Fibroblast of the aortic adventitia (primary cell): Measurements from ENCODE around the gene SPO11. TPM values are rescaled to one million over a fixed set of nuclear protein-coding genes. Genes with fewer than 3 reads are reported as not detected.

ENCODE experiments used
- DNase-seq: peaks from one replicate; pipeline ENCODE4 v3.0.0-alpha.2; 2010; ENCODE audit warnings: low read depth
- H3K4me3 ChIP-seq: 2 replicates; pipeline ENCODE4 v1.5.1; 2011; ENCODE audit warnings: low read depth, mild to moderate bottlenecking, control low read depth, low read length, moderate library complexity
- CTCF ChIP-seq: IDR thresholded peaks from 2 replicates; pipeline ENCODE4 v1.5.1; 2011; ENCODE audit warnings: mild to moderate bottlenecking, low read length, control low read depth, inconsistent platforms; ENCODE audit not compliant: insufficient read depth
- total RNA-seq: library from RNA; depleted of rRNA; stranded (reverse); fragments of >200 nt; gene quantifications from 2 replicates; pipeline ENCODE4 v1.2.3, GENCODE V29; 2012; ENCODE audit warnings: low replicate concordance

Gene SPO11
- total RNA-seq: not detected in 2 replicates

GRCh38 chr20:57329608-57330221 is at the start of gene SPO11:
Gene SPO11, plus strand, starts transcription at chr20:57329803. Its CDS starts 65 bp downstream, at chr20:57329868.
- no peak for DNase-seq
- no peak within 1 kb of the TSS for H3K4me3 ChIP-seq
- no peak for TF ChIP-seq CTCF

- no peak for DNase-seq
- no peak for TF ChIP-seq CTCF
- no peak overlapping the region for H3K4me3 ChIP-seq
Measured at GRCh38 chr20:57280221-57280620, 49.4 kb upstream of the SPO11 start.

- DNase-seq: no peak
- no peak overlapping the region for H3K4me3 ChIP-seq
- no peak for TF ChIP-seq CTCF
Measured at GRCh38 chr20:57281900-57282299, 47.7 kb upstream of the SPO11 start.

- H3K4me3 ChIP-seq: no peak overlapping the region
- no peak for DNase-seq
- TF ChIP-seq CTCF: no peak
Measured at GRCh38 chr20:57282670-57283361, 46.8 kb upstream of the SPO11 start.

- TF ChIP-seq CTCF: no peak
- no peak overlapping the region for H3K4me3 ChIP-seq
- DNase-seq: no peak
Measured at GRCh38 chr20:57283860-57284259, 45.7 kb upstream of the SPO11 start.

- no peak overlapping the region for H3K4me3 ChIP-seq
- no peak for TF ChIP-seq CTCF
- no peak for DNase-seq
Measured at GRCh38 chr20:57287007-57287880, 42.4 kb upstream of the SPO11 start.
